Hypothalamus (tissue), 51 donors: ENCODE measurements around the gene RBM46.
A peak's percentile ranks its signal among the peaks of the same experiment; 100 is the strongest.

Experiments used
- DNase-seq, 51 donors: peaks; one replicate each; lab custom pipeline; 2025; lab: John Stamatoyannopoulos, UW

RBM46 gene

GRCh38 chr4:154781126-154781982 is at the start of gene RBM46:
TSS of gene RBM46 (plus strand) at chr4:154781272. CDS start at chr4:154796753, 15,481 bp downstream.
- DNase-seq, result no peak

GRCh38 chr4:154731756-154732155 is 49.3 kb upstream of the RBM46 start:
- no peak for DNase-seq

GRCh38 chr4:154732669-154733068 is 48.4 kb upstream of the RBM46 start:
- DNase-seq, result no peak

GRCh38 chr4:154736770-154737169 is 44.3 kb upstream of the RBM46 start:
- DNase-seq, result no peak

GRCh38 chr4:154738426-154738825 is 42.6 kb upstream of the RBM46 start:
- DNase-seq, result peak in 1 of 51 donors; percentile 1

- DNase-seq, result no peak
These were observed 42.0 kb upstream of the RBM46 start for GRCh38 chr4:154739111-154739510.

GRCh38 chr4:154740462-154740861 is 40.6 kb upstream of the RBM46 start:
- DNase-seq, result no peak

- DNase-seq, result no peak
These were observed 39.9 kb upstream of the RBM46 start for GRCh38 chr4:154741131-154741665.

GRCh38 chr4:154741922-154742850 is 38.9 kb upstream of the RBM46 start:
- peak in 23 of 51 donors; percentile 3 to 61 (median 19) for DNase-seq

GRCh38 chr4:154743683-154744340 is 37.3 kb upstream of the RBM46 start, which contains the start of gene LRAT:
TSS of gene LRAT (plus strand) at chr4:154744000. CDS start at chr4:154744327, 327 bp downstream.
- peak in 40 of 51 donors; percentile 2 to 76 (median 32) for DNase-seq

GRCh38 chr4:154744341-154744926 is 36.6 kb upstream of the RBM46 start:
- peak in 1 of 51 donors; percentile 3 for DNase-seq

- DNase-seq, result no peak
These were observed 23.4 kb upstream of the RBM46 start for GRCh38 chr4:154757713-154758112.

- no peak for DNase-seq
These were observed 20.2 kb upstream of the RBM46 start for GRCh38 chr4:154760895-154761294.

GRCh38 chr4:154778264-154778663 is 2.8 kb upstream of the RBM46 start:
- no peak for DNase-seq

GRCh38 chr4:154779362-154779947 is 1.6 kb upstream of the RBM46 start:
- DNase-seq, result peak in 1 of 51 donors; percentile 9

- no peak for DNase-seq
These were observed 866 bp downstream of the RBM46 start for GRCh38 chr4:154781983-154782293.

GRCh38 chr4:154807042-154807630 is 26.1 kb downstream of the RBM46 start:
- DNase-seq, result no peak

- DNase-seq, result no peak
These were observed 37.2 kb downstream of the RBM46 start for GRCh38 chr4:154818230-154818629.

- no peak for DNase-seq
These were observed 41.7 kb downstream of the RBM46 start for GRCh38 chr4:154822775-154823174.
